Activated T-helper 9 cell treated with anti-CD3 and anti-CD28 coated beads, Interleukin-2, amount 50 U/mL, for 16 hours (primary cell): Measurements from ENCODE around the gene OR51Q1.

Experiments
- DNase-seq: peaks from one replicate; pipeline ENCODE4 v3.0.0-alpha.2; 2020; ENCODE audit warnings: low read depth

OR51Q1 gene

DNA sequence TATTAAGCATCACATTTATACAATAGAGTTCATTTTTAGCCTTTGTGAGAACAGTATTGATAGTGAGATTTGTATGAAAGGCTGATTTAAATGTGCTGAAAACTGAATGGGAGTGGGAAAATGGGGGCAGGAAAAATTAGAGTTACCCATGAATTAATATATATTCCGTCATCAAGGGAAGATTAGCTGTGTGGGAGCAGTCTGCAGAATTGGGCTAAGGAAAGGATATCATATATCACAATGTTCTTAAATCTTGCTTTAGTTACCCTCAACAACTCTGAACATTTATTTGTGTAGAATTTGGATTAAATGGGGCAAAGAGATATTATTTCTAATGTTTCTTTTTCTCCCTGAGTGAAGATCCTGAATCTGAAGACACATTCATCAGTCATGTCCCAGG is at the start of gene OR51Q1:
Gene OR51Q1, plus strand, starts transcription at position 301 of the 400 bp plus-strand sequence. Its CDS starts 90 bp downstream, at position 391.
- no peak for DNase-seq

DNA sequence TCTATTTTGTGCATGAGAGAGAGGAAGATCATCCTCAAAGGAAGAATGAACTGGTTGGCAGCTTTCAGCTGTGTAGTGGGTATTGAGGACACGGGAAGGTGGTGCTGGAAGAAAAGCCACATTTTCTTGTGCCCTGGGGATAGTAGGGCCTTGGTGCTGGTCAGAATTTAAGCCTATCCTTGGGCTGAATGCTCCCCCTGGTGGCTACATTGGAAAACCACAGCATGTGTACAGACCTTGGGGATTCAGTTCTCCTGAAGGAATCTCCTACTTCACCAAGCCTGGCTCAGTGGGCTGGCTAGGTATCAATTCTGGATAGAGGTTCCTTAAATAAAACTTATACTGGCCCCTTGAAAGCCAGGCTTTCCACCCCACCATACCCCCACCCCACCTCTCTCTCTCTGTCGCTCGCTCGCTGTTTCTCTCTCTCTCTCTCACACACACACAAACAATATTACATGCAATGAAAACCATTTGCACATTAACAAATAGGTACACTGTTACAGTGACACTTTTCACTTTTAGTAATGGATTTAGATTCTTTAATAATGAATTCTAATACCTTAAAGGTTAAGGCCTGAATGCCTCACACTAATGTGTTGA is 41.1 kb upstream of the OR51Q1 start:
- DNase-seq = no peak

- no peak for DNase-seq
Measured at GRCh38 chr11:5383576-5383975, 38.3 kb upstream of the OR51Q1 start, which contains the start of gene OR51M1. Gene OR51M1, plus strand, starts transcription at chr11:5383812. Its CDS starts 5,587 bp downstream, at chr11:5389399.

DNA sequence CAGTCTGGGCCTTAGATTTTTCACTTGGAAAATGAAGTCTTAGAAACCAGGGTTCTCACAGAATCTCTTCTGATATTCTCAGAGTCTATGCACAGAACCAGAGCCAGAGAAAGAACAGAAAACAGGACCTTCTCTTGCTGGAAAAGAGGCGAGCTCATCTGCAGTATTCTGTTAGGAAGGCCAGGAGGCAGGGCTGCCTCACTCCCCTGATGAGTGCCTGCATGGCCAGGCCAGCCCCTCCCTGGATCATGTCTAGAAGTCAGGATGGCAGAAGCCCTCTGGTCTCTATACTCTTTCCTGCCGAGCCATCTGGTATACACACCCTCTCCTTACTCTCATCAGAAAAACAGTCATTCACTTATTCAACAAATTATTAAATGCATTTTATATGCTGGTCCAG is 37.6 kb upstream of the OR51Q1 start:
- no peak for DNase-seq

- DNase-seq = no peak
Measured at GRCh38 chr11:5390210-5390609, 31.7 kb upstream of the OR51Q1 start.

DNA sequence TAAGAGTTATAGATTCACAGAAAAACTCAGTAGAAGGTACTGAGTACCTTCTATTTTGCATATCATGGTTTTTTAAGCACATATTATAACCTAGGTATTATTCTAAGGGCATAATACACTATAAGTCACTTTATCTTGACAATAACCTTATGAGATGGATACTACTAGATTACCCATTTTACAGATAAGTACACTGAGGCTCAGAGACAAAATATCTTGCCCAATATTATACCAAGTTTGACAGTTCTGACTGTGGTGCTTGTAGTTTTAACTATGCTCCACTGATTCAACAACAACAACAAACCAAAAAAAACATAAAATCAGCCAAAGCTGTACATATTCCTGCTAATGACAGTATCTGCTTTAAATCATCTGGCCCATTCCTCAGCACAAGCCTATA is 27.8 kb upstream of the OR51Q1 start:
- DNase-seq = no peak

- no peak for DNase-seq
Measured at GRCh38 chr11:5398936-5399335, 23.0 kb upstream of the OR51Q1 start.

GRCh38 chr11:5405173-5405572 is 16.7 kb upstream of the OR51Q1 start:
- no peak for DNase-seq

GRCh38 chr11:5420993-5421392 is 918 bp upstream of the OR51Q1 start:
- no peak for DNase-seq

- no peak for DNase-seq
Measured at GRCh38 chr11:5423131-5423530, 1.2 kb downstream of the OR51Q1 start.

DNA sequence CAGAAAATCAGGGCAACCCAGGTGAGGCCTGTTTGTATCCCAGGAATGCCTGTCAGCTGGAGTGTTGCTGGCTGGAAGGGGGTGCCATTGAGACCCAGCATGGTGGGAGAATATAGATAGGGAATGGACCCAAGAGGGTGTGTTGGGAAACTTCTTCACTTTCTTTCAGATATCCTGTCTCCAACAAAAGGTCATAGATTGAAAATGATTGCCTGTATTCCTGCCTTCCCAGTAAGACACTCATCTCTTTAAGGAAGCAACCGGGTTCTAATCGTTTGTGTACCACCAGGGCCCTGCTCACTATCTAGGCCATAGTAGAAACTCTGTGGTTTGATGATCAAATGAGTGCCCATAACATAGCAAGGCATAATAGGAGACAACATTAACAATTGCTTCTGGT is 19.5 kb downstream of the OR51Q1 start, which contains the start of gene OR51I1:
Gene OR51I1, minus strand, starts transcription at position 101 of the 400 bp plus-strand sequence. Its CDS starts 0 bp downstream, at position 101.
- DNase-seq = no peak

- no peak for DNase-seq
Measured at GRCh38 chr11:5443835-5444393, 22.0 kb downstream of the OR51Q1 start.

- DNase-seq = no peak
Measured at GRCh38 chr11:5449023-5449422, 27.1 kb downstream of the OR51Q1 start, which contains the start of gene OR51I2. Gene OR51I2, plus strand, starts transcription at chr11:5449323. Its CDS starts 4,166 bp downstream, at chr11:5453489.

DNA sequence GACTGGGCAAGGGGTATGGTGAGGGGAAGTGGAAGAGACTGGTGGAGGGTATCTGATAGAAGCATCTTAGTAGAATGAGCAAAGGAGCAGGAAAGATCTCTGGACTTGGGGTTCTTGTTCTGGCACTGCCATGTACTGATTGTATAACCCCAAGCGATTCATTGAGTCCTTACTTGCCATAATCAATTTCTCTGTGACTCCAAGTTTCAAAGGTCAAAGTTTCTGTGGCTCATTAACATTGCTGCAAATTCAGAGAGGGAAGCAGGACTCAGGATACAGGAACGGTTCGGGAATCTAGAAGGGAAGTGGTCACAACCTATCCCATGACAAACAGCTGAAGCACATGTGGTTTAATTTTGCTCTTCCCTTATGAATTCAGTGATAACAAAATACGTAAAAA is 27.5 kb downstream of the OR51Q1 start:
- DNase-seq = no peak

DNA sequence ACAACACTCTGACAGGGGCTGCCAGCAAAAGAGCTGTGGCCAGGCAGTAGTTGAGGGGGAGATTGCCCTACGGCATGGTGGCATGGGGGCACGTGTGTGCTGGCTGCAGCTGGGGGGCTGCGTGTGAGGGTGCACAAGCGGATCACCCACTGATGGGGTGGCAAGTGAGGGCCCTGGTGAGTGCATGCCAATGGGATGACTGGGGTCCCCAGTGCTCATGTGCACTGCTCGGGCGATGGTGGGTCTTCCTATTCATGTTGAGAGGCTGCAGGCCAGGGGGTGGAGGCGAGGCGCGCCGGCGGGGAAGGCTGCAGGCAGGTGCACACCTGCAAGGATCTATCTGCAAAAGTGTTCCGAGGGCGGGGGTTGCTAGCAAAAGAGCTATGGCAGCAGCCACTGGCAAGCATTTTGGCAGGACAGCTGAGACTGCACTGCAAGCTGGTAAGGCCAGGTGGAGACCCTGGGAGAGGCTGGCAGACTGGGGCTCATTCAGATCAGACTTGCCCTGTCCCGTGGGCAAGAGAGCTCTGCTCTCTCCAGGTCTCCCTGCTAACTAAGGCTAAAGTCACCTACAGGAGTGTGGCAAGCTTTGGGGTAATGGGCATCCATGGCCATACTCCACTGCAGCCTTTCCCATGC is 39.2 kb downstream of the OR51Q1 start:
- no peak for DNase-seq

DNA sequence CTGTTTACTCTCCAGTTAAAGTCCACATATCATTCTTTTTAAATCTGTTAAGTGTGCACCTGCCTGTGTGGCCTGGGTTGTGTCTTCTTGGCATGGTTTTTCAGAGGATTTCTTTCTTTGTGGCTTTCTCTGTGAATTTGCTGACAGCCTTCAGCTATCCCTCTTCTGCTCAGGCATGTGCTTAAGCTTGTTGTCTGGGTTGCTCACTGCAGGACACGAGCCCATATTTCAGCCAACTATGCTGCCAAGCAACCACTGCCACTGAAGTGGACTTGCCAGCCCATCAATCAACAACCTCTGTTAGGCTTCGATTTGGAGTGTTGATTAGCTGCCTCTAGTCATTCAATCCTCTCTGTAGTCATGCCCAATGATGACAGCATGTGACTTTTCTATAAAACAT is 45.6 kb downstream of the OR51Q1 start:
- DNase-seq = no peak
